ENCODE measurements around the gene EAF2.
"Not testable (repeated sequence)": the region's sequence is repeated elsewhere in the genome, so short reads cannot be mapped to it uniquely, and the experiment has no call there.

EAF2 gene

GRCh38 chr3:121855555-121855954 lies 20.5 kb downstream of the EAF2 start:
- H3K9ac ChIP-seq (ENCODE audit: low read depth in 1 of 2, low read length in 2 of 2) = no peak overlapping the region
- H3K4me3 ChIP-seq (ENCODE audit: low read length in 2 of 2) = no peak overlapping the region
- no peaks in the 10 kb centered on the region for H3K36me3 ChIP-seq (ENCODE audit: control insufficient read depth in 2 of 2, insufficient read depth in 2 of 2, low read length in 2 of 2)
- H3K27ac ChIP-seq (ENCODE audit: low read depth in 2 of 2, low read length in 2 of 2) = no peak overlapping the region
- no peaks in the 10 kb centered on the region for H3K4me1 ChIP-seq (ENCODE audit: control insufficient read depth in 2 of 2, insufficient read depth in 2 of 2, low read length in 2 of 2)
- no peaks in the 10 kb centered on the region for H3K9me3 ChIP-seq (ENCODE audit: control insufficient read depth in 2 of 2, low read length in 2 of 2)
- no peaks in the 10 kb centered on the region for H3K27me3 ChIP-seq (ENCODE audit: control insufficient read depth in 2 of 2, insufficient read depth in 2 of 2, low read length in 2 of 2)

GRCh38 chr3:121857778-121858177 lies 22.8 kb downstream of the EAF2 start:
- H3K9ac ChIP-seq (ENCODE audit: low read depth in 1 of 2, low read length in 2 of 2); H3K4me1 ChIP-seq (ENCODE audit: control insufficient read depth in 2 of 2, insufficient read depth in 2 of 2, low read length in 2 of 2); H3K27ac ChIP-seq (ENCODE audit: low read depth in 2 of 2, low read length in 2 of 2); H3K9me3 ChIP-seq (ENCODE audit: control insufficient read depth in 2 of 2, low read length in 2 of 2); H3K4me3 ChIP-seq (ENCODE audit: low read length in 2 of 2); H3K36me3 ChIP-seq (ENCODE audit: control insufficient read depth in 2 of 2, insufficient read depth in 2 of 2, low read length in 2 of 2); H3K27me3 ChIP-seq (ENCODE audit: control insufficient read depth in 2 of 2, insufficient read depth in 2 of 2, low read length in 2 of 2): not testable (repeated sequence)

GRCh38 chr3:121863247-121863646 lies 28.2 kb downstream of the EAF2 start:
- H3K9ac ChIP-seq (ENCODE audit: low read depth in 1 of 2, low read length in 2 of 2); H3K4me3 ChIP-seq (ENCODE audit: low read length in 2 of 2); H3K4me1 ChIP-seq (ENCODE audit: control insufficient read depth in 2 of 2, insufficient read depth in 2 of 2, low read length in 2 of 2); H3K9me3 ChIP-seq (ENCODE audit: control insufficient read depth in 2 of 2, low read length in 2 of 2); H3K27ac ChIP-seq (ENCODE audit: low read depth in 2 of 2, low read length in 2 of 2); H3K36me3 ChIP-seq (ENCODE audit: control insufficient read depth in 2 of 2, insufficient read depth in 2 of 2, low read length in 2 of 2); H3K27me3 ChIP-seq (ENCODE audit: control insufficient read depth in 2 of 2, insufficient read depth in 2 of 2, low read length in 2 of 2): not testable (repeated sequence)

GRCh38 chr3:121863801-121864200 lies 28.8 kb downstream of the EAF2 start:
- Histone ChIP-seq H3K27me3 (ENCODE audit: control insufficient read depth in 2 of 2, insufficient read depth in 2 of 2, low read length in 2 of 2) (no peaks in the 10 kb centered on the region), H3K27ac (ENCODE audit: low read depth in 2 of 2, low read length in 2 of 2) (no peak overlapping the region), H3K4me1 (ENCODE audit: control insufficient read depth in 2 of 2, insufficient read depth in 2 of 2, low read length in 2 of 2) (no peaks in the 10 kb centered on the region), H3K9ac (ENCODE audit: low read depth in 1 of 2, low read length in 2 of 2) (no peak overlapping the region), H3K36me3 (ENCODE audit: control insufficient read depth in 2 of 2, insufficient read depth in 2 of 2, low read length in 2 of 2) (peaks cover 0 to 3% of the 10 kb centered on the region in 2 donors), H3K9me3 (ENCODE audit: control insufficient read depth in 2 of 2, low read length in 2 of 2) (no peaks in the 10 kb centered on the region), H3K4me3 (ENCODE audit: low read length in 2 of 2) (no peak overlapping the region)

- Histone ChIP-seq H3K27ac (ENCODE audit: low read depth in 2 of 2, low read length in 2 of 2) (no peak overlapping the region), H3K4me3 (ENCODE audit: low read length in 2 of 2) (no peak overlapping the region), H3K4me1 (ENCODE audit: control insufficient read depth in 2 of 2, insufficient read depth in 2 of 2, low read length in 2 of 2) (no peaks in the 10 kb centered on the region), H3K9me3 (ENCODE audit: control insufficient read depth in 2 of 2, low read length in 2 of 2) (no peaks in the 10 kb centered on the region), H3K36me3 (ENCODE audit: control insufficient read depth in 2 of 2, insufficient read depth in 2 of 2, low read length in 2 of 2) (peaks cover 3% of the 10 kb centered on the region in 2 donors), H3K9ac (ENCODE audit: low read depth in 1 of 2, low read length in 2 of 2) (no peak overlapping the region), H3K27me3 (ENCODE audit: control insufficient read depth in 2 of 2, insufficient read depth in 2 of 2, low read length in 2 of 2) (no peaks in the 10 kb centered on the region)
These were observed 34.7 kb downstream of the EAF2 start for GRCh38 chr3:121869736-121870135.

- Histone ChIP-seq H3K9me3 (ENCODE audit: control insufficient read depth in 2 of 2, low read length in 2 of 2) (no peaks in the 10 kb centered on the region), H3K9ac (ENCODE audit: low read depth in 1 of 2, low read length in 2 of 2) (no peak overlapping the region), H3K36me3 (ENCODE audit: control insufficient read depth in 2 of 2, insufficient read depth in 2 of 2, low read length in 2 of 2) (peaks cover 3% of the 10 kb centered on the region in 2 donors), H3K4me1 (ENCODE audit: control insufficient read depth in 2 of 2, insufficient read depth in 2 of 2, low read length in 2 of 2) (no peaks in the 10 kb centered on the region), H3K4me3 (ENCODE audit: low read length in 2 of 2) (no peak overlapping the region), H3K27ac (ENCODE audit: low read depth in 2 of 2, low read length in 2 of 2) (no peak overlapping the region), H3K27me3 (ENCODE audit: control insufficient read depth in 2 of 2, insufficient read depth in 2 of 2, low read length in 2 of 2) (no peaks in the 10 kb centered on the region)
These were observed 35.7 kb downstream of the EAF2 start for GRCh38 chr3:121870717-121871116.

GRCh38 chr3:121871430-121871829 lies 36.4 kb downstream of the EAF2 start:
- Histone ChIP-seq H3K9ac (ENCODE audit: low read depth in 1 of 2, low read length in 2 of 2) (no peak overlapping the region), H3K9me3 (ENCODE audit: control insufficient read depth in 2 of 2, low read length in 2 of 2) (no peaks in the 10 kb centered on the region), H3K36me3 (ENCODE audit: control insufficient read depth in 2 of 2, insufficient read depth in 2 of 2, low read length in 2 of 2) (peaks cover 3% of the 10 kb centered on the region in 2 donors), H3K27me3 (ENCODE audit: control insufficient read depth in 2 of 2, insufficient read depth in 2 of 2, low read length in 2 of 2) (no peaks in the 10 kb centered on the region), H3K27ac (ENCODE audit: low read depth in 2 of 2, low read length in 2 of 2) (no peak overlapping the region), H3K4me1 (ENCODE audit: control insufficient read depth in 2 of 2, insufficient read depth in 2 of 2, low read length in 2 of 2) (no peaks in the 10 kb centered on the region), H3K4me3 (ENCODE audit: low read length in 2 of 2) (no peak overlapping the region)

- no peak overlapping the region for H3K27ac ChIP-seq (ENCODE audit: low read depth in 2 of 2, low read length in 2 of 2)
- no peak overlapping the region for H3K4me3 ChIP-seq (ENCODE audit: low read length in 2 of 2)
- no peaks in the 10 kb centered on the region for H3K9me3 ChIP-seq (ENCODE audit: control insufficient read depth in 2 of 2, low read length in 2 of 2)
- no peak overlapping the region for H3K9ac ChIP-seq (ENCODE audit: low read depth in 1 of 2, low read length in 2 of 2)
- no peaks in the 10 kb centered on the region for H3K27me3 ChIP-seq (ENCODE audit: control insufficient read depth in 2 of 2, insufficient read depth in 2 of 2, low read length in 2 of 2)
- H3K4me1 ChIP-seq (ENCODE audit: control insufficient read depth in 2 of 2, insufficient read depth in 2 of 2, low read length in 2 of 2) = no peaks in the 10 kb centered on the region
- peaks cover 0 to 3% of the 10 kb centered on the region in 2 donors for H3K36me3 ChIP-seq (ENCODE audit: control insufficient read depth in 2 of 2, insufficient read depth in 2 of 2, low read length in 2 of 2)
These were observed 43.4 kb downstream of the EAF2 start for GRCh38 chr3:121878411-121878810.

GRCh38 chr3:121883507-121883906 lies 48.5 kb downstream of the EAF2 start:
- Histone ChIP-seq H3K4me1 (ENCODE audit: control insufficient read depth in 2 of 2, insufficient read depth in 2 of 2, low read length in 2 of 2) (no peaks in the 10 kb centered on the region), H3K27ac (ENCODE audit: low read depth in 2 of 2, low read length in 2 of 2) (no peak overlapping the region), H3K9ac (ENCODE audit: low read depth in 1 of 2, low read length in 2 of 2) (no peak overlapping the region), H3K4me3 (ENCODE audit: low read length in 2 of 2) (no peak overlapping the region), H3K36me3 (ENCODE audit: control insufficient read depth in 2 of 2, insufficient read depth in 2 of 2, low read length in 2 of 2) (peaks cover 0 to 3% of the 10 kb centered on the region in 2 donors), H3K27me3 (ENCODE audit: control insufficient read depth in 2 of 2, insufficient read depth in 2 of 2, low read length in 2 of 2) (no peaks in the 10 kb centered on the region), H3K9me3 (ENCODE audit: control insufficient read depth in 2 of 2, low read length in 2 of 2) (no peaks in the 10 kb centered on the region)

- H3K4me3 ChIP-seq (ENCODE audit: low read length in 2 of 2) = no peak overlapping the region
- no peaks in the 10 kb centered on the region for H3K4me1 ChIP-seq (ENCODE audit: control insufficient read depth in 2 of 2, insufficient read depth in 2 of 2, low read length in 2 of 2)
- peaks cover 0 to 3% of the 10 kb centered on the region in 2 donors for H3K36me3 ChIP-seq (ENCODE audit: control insufficient read depth in 2 of 2, insufficient read depth in 2 of 2, low read length in 2 of 2)
- no peaks in the 10 kb centered on the region for H3K9me3 ChIP-seq (ENCODE audit: control insufficient read depth in 2 of 2, low read length in 2 of 2)
- H3K9ac ChIP-seq (ENCODE audit: low read depth in 1 of 2, low read length in 2 of 2) = no peak overlapping the region
- H3K27ac ChIP-seq (ENCODE audit: low read depth in 2 of 2, low read length in 2 of 2) = no peak overlapping the region
- H3K27me3 ChIP-seq (ENCODE audit: control insufficient read depth in 2 of 2, insufficient read depth in 2 of 2, low read length in 2 of 2) = no peaks in the 10 kb centered on the region
These were observed 50.4 kb downstream of the EAF2 start for GRCh38 chr3:121885386-121885785.
